Thoracic aorta (tissue), 2 donors: ENCODE data around the gene PRKD1. TPM values are rescaled to one million over a fixed set of nuclear protein-coding genes. Genes with fewer than 3 reads are reported as not detected.

Experiments used
- ATAC-seq: fragments of 150-250 bp; one replicate; pipeline ENCODE4 v1.8.0; 2017; ENCODE audit warnings: low read depth; ENCODE audit not compliant: insufficient number of reproducible peaks, low FRiP score
- DNase-seq: peaks from one replicate; pipeline ENCODE4 v3.0.0-alpha.2; 2020; ENCODE audit warnings: low spot score
- H3K27ac ChIP-seq, 2 donors: fragments of 200-600 bp; sonication (generic); 1 replicate in 1 of 2; 2 replicates in 1 of 2; pipeline ENCODE4 v1.5.1; 2016; ENCODE audit warnings: mild to moderate bottlenecking in 2 of 2, moderate library complexity in 2 of 2
- H3K27me3 ChIP-seq: fragments of 200-600 bp; sonication (generic); replicated peaks from 2 replicates; pipeline ENCODE4 v1.6.0; 2016; ENCODE audit warnings: mild to moderate bottlenecking; ENCODE audit not compliant: insufficient read depth
- H3K36me3 ChIP-seq: fragments of 200-600 bp; sonication (generic); one replicate; pipeline ENCODE4 v1.5.1; 2016
- H3K4me1 ChIP-seq, 2 donors: fragments of 200-600 bp; sonication (generic); 1 replicate in 1 of 2; 2 replicates in 1 of 2; pipeline versions ENCODE4 v1.5.1 to v1.6.0; 2016; ENCODE audit warnings: low read depth in 2 of 2, mild to moderate bottlenecking in 1 of 2; ENCODE audit not compliant: control insufficient read depth in 1 of 2
- H3K4me3 ChIP-seq: fragments of 200-600 bp; sonication (generic); 2 replicates; pipeline ENCODE4 v1.5.1; 2016; ENCODE audit warnings: mild to moderate bottlenecking
- H3K9me3 ChIP-seq: fragments of 200-600 bp; sonication (generic); 2 replicates; pipeline ENCODE4 v1.5.1; 2016
- total RNA-seq, 2 donors: library from RNA; depleted of rRNA; stranded (reverse); fragments of >200 nt; gene quantifications; one replicate each; pipeline versions ENCODE4 v1.1.0 to v1.2.3, GENCODE V29; 2016
- TF ChIP-seq, protein P1 (sequence below): fragments of 200-600 bp; sonication (generic); IDR thresholded peaks from one replicate; pipeline ENCODE4 v1.5.1; 2019; ENCODE audit warnings: antibody characterized with exemption

Gene PRKD1
- total RNA-seq, 2 donors from 2014 or later: 34.0 to 38.4 TPM

- Histone ChIP-seq H3K9me3 (no peaks in the 10 kb centered on the region), H3K4me3 (no peak overlapping the region), H3K27ac (no peak overlapping the region), H3K36me3 (no peaks in the 10 kb centered on the region), H3K4me1 (peaks cover 15 to 18% of the 10 kb centered on the region in 2 donors), H3K27me3 (no peaks in the 10 kb centered on the region)
- ATAC-seq: no peak
- DNase-seq: no peak
- TF ChIP-seq, protein P1, sequence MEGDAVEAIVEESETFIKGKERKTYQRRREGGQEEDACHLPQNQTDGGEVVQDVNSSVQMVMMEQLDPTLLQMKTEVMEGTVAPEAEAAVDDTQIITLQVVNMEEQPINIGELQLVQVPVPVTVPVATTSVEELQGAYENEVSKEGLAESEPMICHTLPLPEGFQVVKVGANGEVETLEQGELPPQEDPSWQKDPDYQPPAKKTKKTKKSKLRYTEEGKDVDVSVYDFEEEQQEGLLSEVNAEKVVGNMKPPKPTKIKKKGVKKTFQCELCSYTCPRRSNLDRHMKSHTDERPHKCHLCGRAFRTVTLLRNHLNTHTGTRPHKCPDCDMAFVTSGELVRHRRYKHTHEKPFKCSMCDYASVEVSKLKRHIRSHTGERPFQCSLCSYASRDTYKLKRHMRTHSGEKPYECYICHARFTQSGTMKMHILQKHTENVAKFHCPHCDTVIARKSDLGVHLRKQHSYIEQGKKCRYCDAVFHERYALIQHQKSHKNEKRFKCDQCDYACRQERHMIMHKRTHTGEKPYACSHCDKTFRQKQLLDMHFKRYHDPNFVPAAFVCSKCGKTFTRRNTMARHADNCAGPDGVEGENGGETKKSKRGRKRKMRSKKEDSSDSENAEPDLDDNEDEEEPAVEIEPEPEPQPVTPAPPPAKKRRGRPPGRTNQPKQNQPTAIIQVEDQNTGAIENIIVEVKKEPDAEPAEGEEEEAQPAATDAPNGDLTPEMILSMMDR: no peak
Observed at GRCh38 chr14:29905543-29905942, 22.1 kb downstream of the PRKD1 start.

GRCh38 chr14:29900609-29901350 is 26.9 kb downstream of the PRKD1 start:
- no peak for ATAC-seq
- TF ChIP-seq, protein P1: no peak
- Histone ChIP-seq H3K36me3 (no peaks in the 10 kb centered on the region), H3K4me1 (no peaks in the 10 kb centered on the region), H3K27me3 (no peaks in the 10 kb centered on the region), H3K27ac (no peak overlapping the region), H3K4me3 (no peak overlapping the region), H3K9me3 (no peaks in the 10 kb centered on the region)
- DNase-seq: no peak

DNA sequence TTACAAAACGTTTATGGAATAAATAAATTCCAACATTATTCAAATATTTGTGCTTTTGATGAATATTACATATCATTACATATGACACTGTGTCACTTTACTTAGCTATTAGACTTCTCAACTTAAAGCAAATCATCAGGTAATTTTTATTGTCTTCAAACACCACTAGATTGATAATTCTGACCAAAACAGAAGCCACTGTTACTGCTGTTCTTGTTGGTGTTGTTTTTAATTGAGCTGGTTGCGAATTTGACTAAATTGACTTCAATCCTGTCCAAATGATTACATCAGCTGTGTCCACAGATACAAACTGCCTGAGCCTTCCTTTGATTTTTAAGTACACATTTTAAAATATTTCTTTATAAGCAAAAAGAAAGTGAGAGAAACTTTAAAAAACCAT is 29.2 kb downstream of the PRKD1 start:
- no peak overlapping the region for H3K4me3 ChIP-seq
- no peaks in the 10 kb centered on the region for H3K4me1 ChIP-seq
- no peak for DNase-seq
- no peak overlapping the region for H3K27ac ChIP-seq
- TF ChIP-seq, protein P1: no peak
- no peaks in the 10 kb centered on the region for H3K9me3 ChIP-seq
- H3K36me3 ChIP-seq: no peaks in the 10 kb centered on the region
- no peaks in the 10 kb centered on the region for H3K27me3 ChIP-seq
- ATAC-seq: no peak

- Histone ChIP-seq H3K4me1 (peaks cover 0 to 3% of the 10 kb centered on the region in 2 donors), H3K27ac (no peak overlapping the region), H3K9me3 (no peaks in the 10 kb centered on the region), H3K27me3 (no peaks in the 10 kb centered on the region), H3K36me3 (no peaks in the 10 kb centered on the region), H3K4me3 (no peak overlapping the region)
- TF ChIP-seq, protein P1: no peak
- no peak for DNase-seq
- ATAC-seq: no peak
Observed at GRCh38 chr14:29897181-29897580, 30.5 kb downstream of the PRKD1 start.

- H3K36me3 ChIP-seq: no peaks in the 10 kb centered on the region
- no peak for ATAC-seq
- peaks cover 0 to 5% of the 10 kb centered on the region in 2 donors for H3K4me1 ChIP-seq
- TF ChIP-seq, protein P1: no peak
- no peak overlapping the region for H3K4me3 ChIP-seq
- DNase-seq: no peak
- no peaks in the 10 kb centered on the region for H3K27me3 ChIP-seq
- no peak overlapping the region for H3K27ac ChIP-seq
- no peaks in the 10 kb centered on the region for H3K9me3 ChIP-seq
Observed at GRCh38 chr14:29896354-29896821, 31.3 kb downstream of the PRKD1 start.
